ENCODE results near the gene HOXB9. TPM values are rescaled to one million over a fixed set of nuclear protein-coding genes. Genes with fewer than 3 reads are reported as not detected.
A peak's percentile ranks its signal among the peaks of the same experiment; 100 is the strongest.

Gene HOXB9
- total RNA-seq (not detected), polyA plus RNA-seq (ENCODE audit: insufficient read length in 6 of 6) (under 1 TPM; 0.09 to 0.61 (median 0.15) TPM)
- long read RNA-seq, donor 1: 0 reads
- long read RNA-seq, donor 2, partial matches to known transcripts: 0 of 1 reads
- long read RNA-seq, donor 2, other reads (novel, unspliced or antisense): 0 of 1 reads
- long read RNA-seq, donor 3, partial matches to known transcripts: 0 of 1 reads
- long read RNA-seq, donor 3, other reads (novel, unspliced or antisense): 0 of 1 reads
- long read RNA-seq, donor 4: 0 reads
- long read RNA-seq, donor 5: 0 reads
- long read RNA-seq, donor 6: 0 reads
- long read RNA-seq, donor 7: 0 reads
- long read RNA-seq, donor 8: 0 reads
- long read RNA-seq, donor 9: 0 reads
- long read RNA-seq, donor 10: 0 reads
- long read RNA-seq, donor 11: 0 reads
- long read RNA-seq, donor 12: 0 reads

GRCh38 chr17:48626245-48627117 is at the start of gene HOXB9:
Gene HOXB9, minus strand, starts transcription at chr17:48626358. Its CDS starts 89 bp downstream, at chr17:48626269.
- Histone ChIP-seq H3K27ac (no peak within 1 kb of the TSS), H3K9me3 (no peaks in the 10 kb centered on the region), H3K4me3 (peak within 1 kb of the TSS; percentile 15 to 26), H3K36me3 (no peaks in the 10 kb centered on the region), H3K4me1 (peaks cover 14 to 27% of the 10 kb centered on the region in 2 donors), H3K27me3 (peaks cover 99 to 100% of the 10 kb centered on the region in 2 donors)
- no peak for TF ChIP-seq CTCF (IDR thresholded peaks at IDR 0.05)
- ATAC-seq: no peak
- DNase-seq: no peak
- intact Hi-C loops (cut with DNase I): no loop called here

- no peaks in the 10 kb centered on the region for H3K36me3 ChIP-seq
- intact Hi-C loops (cut with DNase I): loop anchor here in 1 of 2 donors (10.0 kb wide), 1 partner anchor 212 kb away; no protein-coding TSS in a partner anchor
- TF ChIP-seq CTCF (IDR thresholded peaks at IDR 0.05): no peak
- no peak overlapping the region for H3K27ac ChIP-seq
- no peak overlapping the region for H3K4me3 ChIP-seq
- H3K4me1 ChIP-seq: peaks cover 0 to 9% of the 10 kb centered on the region in 2 donors
- H3K27me3 ChIP-seq: peaks cover 5 to 81% of the 10 kb centered on the region in 2 donors
- no peaks in the 10 kb centered on the region for H3K9me3 ChIP-seq
- DNase-seq: no peak
- ATAC-seq: no peak
These were observed 46.2 kb upstream of the HOXB9 start for GRCh38 chr17:48672340-48672739.

- Histone ChIP-seq H3K9me3 (no peaks in the 10 kb centered on the region), H3K4me1 (peaks cover 0 to 9% of the 10 kb centered on the region in 2 donors), H3K27ac (no peak overlapping the region), H3K4me3 (peak overlapping the region in 1 of 2 donors; percentile 12), H3K36me3 (no peaks in the 10 kb centered on the region), H3K27me3 (peaks cover 5 to 83% of the 10 kb centered on the region in 2 donors)
- DNase-seq (peak; percentile 69 to 86 (median 75)), ATAC-seq (peak; percentile 98)
- intact Hi-C loops (cut with DNase I): loop anchor here in 1 of 2 donors (10.0 kb wide), 1 partner anchor 213 kb away; no protein-coding TSS in a partner anchor
- peak; percentile 74 to 80 for TF ChIP-seq CTCF (IDR thresholded peaks at IDR 0.05)
These were observed 45.6 kb upstream of the HOXB9 start for GRCh38 chr17:48671697-48672171.

- TF ChIP-seq CTCF (IDR thresholded peaks at IDR 0.05): no peak
- no peak for ATAC-seq
- intact Hi-C loops (cut with DNase I): no loop called here
- H3K4me1 ChIP-seq: no peaks in the 10 kb centered on the region
- no peak for DNase-seq
- no peaks in the 10 kb centered on the region for H3K9me3 ChIP-seq
- peaks cover 0 to 88% of the 10 kb centered on the region in 2 donors for H3K27me3 ChIP-seq
- H3K36me3 ChIP-seq: no peaks in the 10 kb centered on the region
- H3K27ac ChIP-seq: no peak overlapping the region
- no peak overlapping the region for H3K4me3 ChIP-seq
These were observed 37.2 kb upstream of the HOXB9 start for GRCh38 chr17:48663134-48663924.
